Stimulated activated CD8-positive, alpha-beta memory T cell treated with anti-CD3 and anti-CD28 coated beads, Interleukin-7, amount 100 ng/mL, for 48 hours (primary cell): ENCODE data around the gene CRAT.

Experiments used
- DNase-seq, 2 donors: peaks; one replicate each; pipeline ENCODE4 v3.0.0-alpha.2; 2020; ENCODE audit warnings: low read depth in 1 of 2; ENCODE audit errors: extremely low read depth in 1 of 2

The CRAT gene

DNA sequence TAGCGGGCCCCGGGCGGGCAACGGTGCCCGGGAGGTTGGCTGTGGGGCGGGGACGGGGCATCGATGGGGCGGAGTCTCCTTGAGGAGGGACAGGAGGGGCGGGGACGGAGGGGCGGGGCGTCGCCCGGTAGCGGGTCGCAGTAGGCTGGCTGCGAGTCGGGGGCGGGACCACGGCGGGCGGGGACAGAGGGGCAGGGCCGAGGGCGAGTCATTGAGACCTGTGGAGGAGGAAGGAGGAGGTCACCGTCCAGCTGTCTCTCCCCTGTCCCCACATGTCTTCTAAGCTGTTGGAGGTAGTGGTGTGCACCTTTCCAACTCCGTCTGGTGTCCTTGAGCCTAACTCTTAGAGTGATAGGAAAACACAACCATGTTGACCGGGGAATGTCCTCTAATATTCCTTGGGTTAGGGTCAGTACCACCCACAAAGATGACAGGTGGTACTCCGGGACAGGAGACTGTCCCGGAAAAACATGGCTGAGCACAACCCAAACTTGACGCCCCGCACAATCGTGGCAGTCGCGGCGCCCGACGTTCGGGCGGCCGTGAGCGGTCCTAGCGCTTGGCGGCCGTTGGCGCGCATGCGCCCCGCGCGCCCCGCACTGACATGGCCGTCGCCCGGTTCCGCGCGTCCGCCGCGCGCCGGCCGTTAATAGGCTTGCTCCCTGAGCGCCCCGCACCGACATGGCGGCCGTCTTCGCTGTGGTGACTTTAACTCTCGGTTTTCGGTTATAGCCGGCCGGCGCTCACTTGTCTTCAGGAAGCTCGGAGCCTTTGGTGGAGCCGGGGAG, at the start of gene CRAT, which contains the start of gene PTPA:
CRAT (minus strand) TSS at position 54 of the 788 bp plus-strand sequence. CDS start 284 bp downstream, outside the sequence.
PTPA (plus strand) TSS at position 676 of the 788 bp plus-strand sequence. CDS start 186 bp downstream, outside the sequence.
- DNase-seq = peak; percentile 91 to 96

DNA sequence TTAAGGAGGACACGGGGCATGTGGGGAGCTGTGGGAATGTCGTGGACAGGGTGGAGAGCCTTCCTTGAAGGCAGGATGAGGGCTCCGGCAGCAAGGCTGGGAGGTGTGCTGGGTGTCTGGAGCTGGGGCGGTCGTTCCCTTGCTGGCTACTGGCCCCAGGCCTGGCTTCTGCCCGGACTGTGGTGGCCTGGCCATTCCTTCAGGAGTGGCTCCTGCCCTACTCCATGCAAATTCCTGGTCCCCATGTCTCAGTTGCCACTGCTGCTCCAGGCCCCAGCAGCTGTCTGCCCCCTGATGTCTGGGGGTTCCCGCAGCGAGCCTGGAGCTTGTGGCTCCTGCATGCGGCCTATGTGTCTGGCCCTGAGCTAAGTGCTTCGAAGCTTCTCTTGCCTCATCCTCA, 45.6 kb upstream of the CRAT start:
- DNase-seq = no peak

DNA sequence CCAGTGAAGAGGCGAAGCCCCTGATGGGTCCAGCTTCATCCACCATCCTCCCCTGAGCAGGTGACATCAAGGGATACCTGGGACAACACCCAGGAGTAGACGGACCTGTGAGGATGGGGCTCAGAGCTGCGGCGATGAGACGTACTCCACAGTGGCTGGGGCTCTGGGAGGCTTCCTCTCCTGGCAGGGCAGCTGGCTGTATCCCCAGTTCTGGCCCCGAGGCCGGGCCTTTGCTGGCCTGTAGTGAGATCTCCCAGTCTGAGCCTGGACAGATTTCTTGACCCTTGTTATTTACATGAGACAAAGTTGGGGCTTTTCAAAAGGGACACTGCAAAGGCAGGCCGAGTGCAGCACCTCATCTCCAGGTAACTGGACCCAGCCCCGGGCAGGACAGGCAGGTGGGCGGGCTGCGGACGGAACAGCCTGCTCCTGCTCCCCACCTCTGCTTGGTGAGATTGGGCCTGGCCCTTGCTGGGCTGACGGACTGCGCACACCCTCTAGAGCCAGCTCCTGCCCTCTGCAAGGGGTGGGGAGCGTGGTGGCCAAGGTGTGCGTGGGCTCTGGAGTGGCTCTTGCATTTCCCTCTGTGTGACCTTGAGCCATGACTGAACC, 44.4 kb upstream of the CRAT start:
- DNase-seq = no peak

DNA sequence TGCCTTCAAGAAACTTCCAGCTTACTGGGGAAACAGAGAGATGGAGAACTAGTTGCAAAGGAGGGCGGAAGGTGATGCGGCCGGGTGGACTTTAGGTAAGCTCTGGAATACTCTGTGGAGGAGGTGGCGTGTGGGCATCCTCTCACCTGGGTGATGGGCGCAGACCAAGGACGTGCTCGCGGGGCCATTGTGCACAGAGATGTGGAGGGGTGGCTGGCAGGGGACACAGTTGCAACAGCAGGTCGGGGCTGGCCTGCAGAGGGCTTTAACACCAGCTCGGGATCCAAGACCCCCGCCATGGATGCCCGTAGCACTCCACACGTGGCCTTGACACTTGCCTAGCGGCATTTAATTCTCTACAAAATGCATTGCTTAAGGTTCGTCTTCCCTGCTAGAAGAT, 40.9 kb upstream of the CRAT start:
- no peak for DNase-seq

DNA sequence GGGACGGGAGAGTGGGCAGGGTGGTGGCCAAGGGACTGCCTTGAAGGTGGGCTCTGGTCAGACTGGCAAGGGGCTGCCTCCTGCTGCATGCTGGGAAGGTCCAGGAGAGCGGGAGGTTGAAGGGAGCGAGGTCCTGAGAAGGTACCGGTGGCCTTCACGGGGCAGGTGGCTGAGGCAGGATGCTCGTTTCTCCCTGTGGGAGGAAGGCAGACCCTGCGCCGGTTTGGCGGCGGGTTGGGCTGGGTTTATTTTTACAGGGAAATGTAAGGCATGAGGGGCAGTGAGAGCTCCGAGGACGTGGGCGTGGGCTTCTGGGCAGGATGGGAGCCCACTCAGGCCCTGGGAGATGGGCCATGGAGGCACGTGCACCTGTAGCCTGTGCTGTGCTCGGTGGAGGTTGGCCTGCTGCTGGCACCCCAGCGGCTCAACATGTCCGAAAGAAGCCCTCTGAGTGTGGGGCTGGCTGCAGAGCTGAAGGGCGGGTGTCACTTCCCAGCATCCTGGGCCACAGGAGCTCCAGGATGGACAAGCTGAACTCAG, 40.1 kb upstream of the CRAT start:
- no peak for DNase-seq

DNA sequence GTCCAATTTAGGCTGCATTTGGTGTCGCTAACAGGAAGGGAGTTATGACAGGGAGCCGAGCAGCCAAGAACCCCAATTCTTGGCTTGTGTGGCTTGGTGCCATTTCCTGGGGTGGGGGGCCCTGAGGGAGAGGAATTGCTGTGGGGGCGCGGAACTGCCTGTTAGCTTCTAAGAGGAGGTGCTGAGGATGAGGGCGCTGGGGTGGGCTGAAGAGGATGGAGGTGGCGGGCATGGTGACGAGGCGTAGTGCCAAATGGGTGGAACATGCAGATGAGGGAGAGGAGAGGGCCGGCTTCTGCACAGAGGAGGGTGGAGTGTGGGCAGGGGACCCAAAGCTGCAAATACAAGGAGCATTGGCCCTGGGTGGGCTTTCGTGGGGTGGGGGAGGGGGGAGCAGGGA, 39.5 kb upstream of the CRAT start:
- DNase-seq = no peak

DNA sequence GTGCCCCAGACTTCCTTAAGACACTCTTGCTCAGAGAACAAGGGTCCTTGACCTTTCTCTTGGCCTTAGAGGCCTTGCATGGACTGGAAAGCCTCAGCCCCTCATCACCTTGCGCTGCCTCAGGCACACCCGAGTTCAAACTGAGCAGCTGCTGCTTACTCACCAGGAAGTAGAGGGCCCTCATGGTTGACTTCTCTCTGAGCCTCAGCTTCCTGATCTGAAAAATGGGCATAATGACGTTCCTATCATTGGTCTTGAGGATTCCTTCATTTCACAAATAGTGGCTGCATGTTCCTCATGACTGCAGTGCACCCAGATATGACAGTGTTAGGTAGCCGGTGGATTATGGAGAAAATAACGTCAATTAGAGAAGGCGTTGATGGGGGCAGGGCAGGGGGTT, 38.8 kb upstream of the CRAT start:
- DNase-seq = no peak

DNA sequence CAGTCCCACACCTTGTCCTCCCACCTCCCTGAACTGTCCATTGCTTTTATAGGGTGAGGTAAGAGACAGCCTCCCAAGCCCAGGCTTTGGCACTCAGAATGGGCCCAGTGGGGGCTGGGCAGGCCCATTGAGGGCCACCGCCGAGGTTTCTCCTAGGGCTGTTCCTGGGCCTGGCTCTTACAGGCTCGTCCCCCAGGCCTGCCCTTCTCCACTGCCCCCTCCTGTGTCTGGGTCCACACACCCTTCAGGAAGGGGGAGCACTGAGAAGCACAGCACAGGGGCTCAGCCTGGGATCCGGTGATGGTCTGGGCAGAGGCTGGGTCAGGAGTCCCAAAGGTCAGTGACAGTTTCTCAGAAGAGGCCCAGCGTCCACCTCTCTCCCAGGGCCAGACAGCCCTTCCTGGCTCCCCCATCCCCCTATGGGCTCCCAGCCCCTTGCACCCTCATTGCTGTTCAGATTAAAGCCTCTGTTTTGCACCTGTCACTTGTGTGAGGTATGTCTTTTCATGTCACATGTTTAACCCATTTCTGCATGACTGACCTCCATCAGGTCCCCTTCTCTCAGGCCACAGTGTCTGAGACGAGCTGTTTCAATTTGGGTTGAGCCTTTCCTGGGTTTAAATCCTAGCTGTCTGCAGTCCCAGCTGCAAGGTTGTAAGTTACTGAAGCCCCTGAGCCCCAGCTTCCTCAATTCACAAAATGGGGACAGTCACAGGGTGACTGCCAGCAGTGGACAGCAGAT, 38.0 kb upstream of the CRAT start:
- DNase-seq = no peak

DNA sequence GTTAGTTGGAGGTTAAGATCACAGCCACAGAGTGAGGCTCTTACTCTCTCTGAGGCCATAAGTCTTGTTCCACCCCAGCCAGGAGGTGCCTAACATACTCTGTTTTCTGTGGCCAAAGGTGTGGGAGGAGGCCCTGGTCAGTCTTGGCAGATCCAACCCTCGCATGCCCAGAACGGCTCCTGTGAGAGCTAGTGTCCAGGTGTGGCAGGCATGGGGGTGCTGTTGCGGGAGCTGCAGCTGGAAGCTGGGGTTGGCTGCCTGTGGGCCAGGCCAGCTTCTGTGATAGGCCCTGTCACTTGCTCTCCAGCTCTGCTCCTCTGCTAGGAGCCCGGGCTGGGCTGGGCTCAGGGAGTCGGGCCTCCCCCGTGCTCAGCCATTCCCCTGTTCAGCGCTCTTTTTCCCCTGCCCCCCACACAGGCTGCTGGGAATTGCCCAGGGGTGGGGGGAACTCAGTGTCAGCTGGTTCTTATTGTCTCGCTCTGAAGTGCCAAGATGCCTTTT, 35.9 kb upstream of the CRAT start:
- no peak for DNase-seq

DNA sequence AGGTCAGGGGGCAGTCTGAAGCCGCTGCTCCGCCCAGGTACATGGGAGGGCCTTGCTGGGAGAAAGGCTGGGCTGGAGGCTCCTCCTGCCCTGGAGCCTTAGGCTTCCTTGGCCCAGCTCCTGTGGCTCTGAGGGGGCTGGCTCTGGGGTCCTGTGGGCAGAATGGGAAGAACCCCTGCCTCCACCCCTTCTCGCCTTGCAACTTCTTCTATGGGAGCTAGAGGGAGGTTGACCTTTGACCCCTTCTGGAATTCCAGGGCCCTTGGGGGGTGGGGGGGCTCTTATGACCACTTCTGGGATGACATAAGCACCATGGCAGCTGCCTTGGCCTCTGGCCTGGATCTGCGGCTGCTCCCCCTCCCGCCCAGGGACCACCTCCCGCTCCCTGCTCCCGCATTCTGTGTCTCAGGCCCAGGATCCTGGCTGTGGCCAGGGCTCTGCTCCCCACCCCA, 35.3 kb upstream of the CRAT start:
- no peak for DNase-seq

DNA sequence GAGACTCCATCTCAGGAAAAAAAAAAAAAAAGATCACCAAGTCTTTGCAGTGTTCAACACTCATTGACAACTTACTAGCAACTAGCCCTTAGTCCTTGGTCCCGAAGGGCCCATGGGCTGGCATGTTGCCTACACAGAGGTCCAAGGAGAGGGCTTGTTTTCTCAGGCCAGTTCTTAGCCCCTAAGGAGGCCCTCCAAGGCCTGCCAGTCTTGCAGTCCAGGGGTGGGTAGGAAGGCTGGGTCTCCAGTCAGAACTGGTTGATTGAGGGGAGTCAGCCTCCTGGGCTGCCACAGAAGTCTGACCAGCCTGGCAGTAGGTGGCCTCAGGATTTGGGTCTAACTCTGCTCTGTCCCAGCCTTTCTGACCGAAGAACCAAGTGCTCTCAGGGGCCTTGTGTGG, 34.7 kb upstream of the CRAT start:
- DNase-seq = no peak

DNA sequence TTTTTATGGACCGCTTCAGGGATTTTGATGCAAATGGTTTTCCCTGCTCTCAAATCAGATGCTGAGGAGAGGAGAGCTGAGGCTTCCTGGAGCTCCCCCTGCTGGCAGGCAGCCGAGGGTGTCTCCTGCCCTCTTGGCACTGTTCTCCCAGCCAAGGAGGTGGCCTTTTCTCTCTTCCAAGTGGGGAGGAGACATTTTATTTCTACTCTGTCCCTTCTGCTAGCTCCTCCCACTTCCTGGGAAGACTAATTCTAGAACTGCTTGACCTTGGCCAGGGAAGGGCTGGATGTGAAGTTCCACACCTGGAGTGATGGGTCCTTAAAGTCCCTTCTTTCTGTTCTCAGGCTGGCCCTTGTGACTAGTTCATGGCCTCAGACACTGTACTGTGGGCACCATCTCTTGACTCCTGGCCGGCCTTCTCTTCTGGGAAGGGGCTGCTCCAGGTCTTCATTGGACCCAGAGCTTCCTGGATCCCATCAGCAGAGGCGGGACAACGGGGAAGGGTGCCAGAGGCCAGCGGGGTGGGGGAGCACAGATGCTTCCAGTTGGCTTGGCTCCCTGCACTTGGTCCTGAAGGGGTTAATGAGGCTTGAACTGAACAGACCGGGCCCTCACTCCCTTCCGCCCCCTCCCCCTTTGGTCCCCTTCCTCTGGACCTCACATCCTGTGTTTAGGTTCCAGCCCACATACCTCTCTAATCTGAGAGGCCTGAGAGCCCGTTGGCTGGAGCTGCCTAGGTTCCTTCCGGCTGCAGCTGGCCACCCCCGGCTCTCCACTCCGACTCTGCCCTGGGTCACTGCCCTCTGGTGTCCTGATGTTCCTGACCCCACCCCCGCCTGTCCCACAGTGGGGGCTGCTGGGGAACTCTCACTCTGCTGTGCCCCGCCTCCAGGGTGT, 32.7 kb upstream of the CRAT start:
- DNase-seq = peak; percentile 38 to 41

DNA sequence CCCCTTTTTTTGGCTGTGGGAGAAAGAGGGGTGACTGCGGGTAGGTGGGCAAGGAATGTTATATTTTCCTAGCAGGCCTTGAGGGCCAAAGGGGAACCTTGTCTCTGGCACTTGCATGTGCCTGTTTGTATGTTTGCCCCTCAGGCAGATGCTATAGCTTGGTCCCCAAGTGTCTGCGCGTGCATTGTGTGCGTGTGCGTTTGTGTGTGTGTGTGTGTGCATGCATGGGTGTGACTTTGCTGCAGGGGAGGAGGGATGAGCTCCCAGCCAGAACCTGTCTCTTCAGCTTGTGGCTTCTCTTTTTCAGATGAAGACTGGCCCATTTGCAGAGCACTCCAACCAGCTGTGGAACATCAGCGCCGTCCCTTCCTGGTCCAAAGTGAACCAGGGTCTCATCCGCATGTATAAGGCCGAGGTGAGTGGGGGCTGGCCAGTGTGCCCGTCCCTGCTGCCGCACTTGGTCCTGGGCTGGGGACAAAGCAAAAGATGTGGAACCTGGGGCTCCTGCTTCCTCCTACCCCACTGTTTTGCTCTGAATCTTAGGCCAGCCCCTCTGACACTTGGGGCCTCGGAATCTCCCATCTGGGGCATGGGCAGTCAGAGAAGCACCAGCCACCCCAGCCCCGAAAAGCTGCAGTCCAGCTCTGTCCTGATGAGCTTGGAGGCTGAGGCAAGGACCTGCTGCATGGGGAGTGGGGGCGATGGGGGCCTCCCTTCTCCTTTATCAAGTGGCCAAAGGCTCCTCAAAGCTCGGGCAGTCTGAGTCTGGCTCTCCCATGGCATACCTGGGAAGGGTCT, 31.7 kb upstream of the CRAT start:
- DNase-seq = no peak

DNA sequence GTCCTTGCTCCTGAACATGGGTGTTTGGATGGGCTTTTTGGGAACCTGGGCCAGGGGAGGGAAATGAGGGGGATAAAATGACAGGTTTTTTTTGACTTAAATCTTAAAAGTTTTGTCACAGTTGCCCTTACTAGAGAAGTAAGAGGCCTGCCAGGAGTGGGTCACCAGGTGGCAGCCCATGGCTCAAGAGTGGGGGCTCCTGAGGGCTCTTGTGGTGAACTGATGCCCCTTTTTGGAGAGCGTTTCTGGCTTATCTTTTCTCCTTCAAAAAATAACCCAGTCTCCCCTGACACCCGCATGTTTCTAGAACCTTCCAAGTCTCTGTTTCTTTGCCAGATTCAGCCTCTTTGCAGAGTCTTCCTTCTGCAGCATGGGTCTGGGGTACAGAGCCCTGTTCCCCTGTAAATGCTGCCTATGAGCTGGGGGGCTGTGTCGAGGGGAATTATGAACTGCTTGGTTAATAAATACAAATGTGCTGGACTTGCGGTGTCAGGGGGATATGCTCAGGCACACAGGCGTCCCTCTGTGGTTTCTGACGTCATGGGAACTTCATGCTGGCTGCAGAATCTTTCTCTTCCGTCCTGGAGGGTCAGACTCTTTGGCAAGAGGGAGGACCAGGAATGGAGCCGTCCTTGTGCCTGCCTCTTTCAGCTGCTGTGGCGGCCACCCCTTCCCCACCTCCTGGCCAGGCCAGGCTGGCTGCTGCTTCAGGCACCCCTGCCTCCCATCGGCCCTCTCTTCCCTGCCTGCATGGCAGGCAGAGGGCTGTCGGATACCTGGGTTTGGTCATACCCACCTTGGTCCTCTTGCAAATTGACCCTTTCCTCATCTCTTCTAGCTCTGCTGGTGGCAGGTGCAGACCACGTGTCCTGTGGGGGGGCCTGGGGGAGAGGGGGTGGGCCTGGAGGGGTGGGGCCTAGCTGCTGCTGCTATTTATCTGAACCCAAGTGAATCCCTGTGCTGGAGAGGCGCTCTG, 30.8 kb upstream of the CRAT start:
- DNase-seq = peak in 1 of 2 donors; percentile 30

DNA sequence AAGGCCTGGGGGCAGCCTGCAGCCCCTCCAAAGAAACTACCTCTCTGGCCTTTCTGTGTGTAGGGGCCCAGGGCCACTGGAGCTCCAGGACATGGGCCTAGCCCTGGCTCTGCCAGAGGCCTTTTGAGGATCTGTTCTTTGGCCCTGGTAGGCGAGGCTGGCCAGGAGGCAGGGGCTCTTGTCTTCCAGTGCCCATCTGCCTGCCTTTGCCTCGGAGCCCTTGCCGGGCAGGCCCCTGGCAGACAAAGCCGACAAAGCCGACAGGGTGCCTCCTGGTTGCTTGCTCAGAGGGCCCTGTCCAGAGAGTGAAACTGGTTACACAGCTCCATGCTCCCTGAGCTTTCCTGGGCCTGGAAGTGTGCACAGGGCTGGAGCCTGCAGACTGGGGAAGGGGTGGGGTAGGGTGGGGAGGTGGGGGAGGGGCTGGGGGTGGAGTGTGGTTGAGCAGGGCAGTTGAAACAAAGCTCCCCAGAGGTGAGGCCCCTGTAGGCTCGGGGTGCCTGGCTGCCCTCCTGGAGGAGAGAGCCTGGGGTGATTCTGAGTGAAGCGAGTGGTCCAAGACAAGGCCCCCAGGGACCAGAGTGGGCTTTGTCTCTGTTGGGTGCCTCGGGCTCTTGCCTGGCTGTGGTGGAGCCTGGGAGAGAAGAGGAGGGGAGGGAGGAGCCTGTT, 29.9 kb upstream of the CRAT start:
- no peak for DNase-seq

DNA sequence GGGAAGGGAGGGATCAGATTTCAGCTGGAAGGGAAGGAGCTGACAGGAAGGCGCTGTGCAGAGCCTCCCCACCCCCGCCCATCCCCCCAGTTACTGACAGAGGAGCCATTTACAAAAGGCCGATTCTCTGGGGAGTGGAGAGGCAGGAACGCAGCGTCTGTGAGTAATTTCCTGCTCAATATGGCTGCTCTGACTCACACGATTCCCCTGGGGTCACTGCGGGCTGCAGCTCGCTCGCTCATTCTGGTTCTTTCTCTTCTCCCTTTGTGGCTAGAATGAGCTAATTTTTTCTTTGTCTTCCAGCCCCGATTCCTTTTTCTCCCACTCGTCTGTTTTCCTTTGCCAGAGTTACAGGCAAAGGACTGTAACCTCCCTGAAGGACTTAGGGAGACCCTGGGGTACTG, 29.4 kb upstream of the CRAT start:
- DNase-seq = peak; percentile 67 to 86

DNA sequence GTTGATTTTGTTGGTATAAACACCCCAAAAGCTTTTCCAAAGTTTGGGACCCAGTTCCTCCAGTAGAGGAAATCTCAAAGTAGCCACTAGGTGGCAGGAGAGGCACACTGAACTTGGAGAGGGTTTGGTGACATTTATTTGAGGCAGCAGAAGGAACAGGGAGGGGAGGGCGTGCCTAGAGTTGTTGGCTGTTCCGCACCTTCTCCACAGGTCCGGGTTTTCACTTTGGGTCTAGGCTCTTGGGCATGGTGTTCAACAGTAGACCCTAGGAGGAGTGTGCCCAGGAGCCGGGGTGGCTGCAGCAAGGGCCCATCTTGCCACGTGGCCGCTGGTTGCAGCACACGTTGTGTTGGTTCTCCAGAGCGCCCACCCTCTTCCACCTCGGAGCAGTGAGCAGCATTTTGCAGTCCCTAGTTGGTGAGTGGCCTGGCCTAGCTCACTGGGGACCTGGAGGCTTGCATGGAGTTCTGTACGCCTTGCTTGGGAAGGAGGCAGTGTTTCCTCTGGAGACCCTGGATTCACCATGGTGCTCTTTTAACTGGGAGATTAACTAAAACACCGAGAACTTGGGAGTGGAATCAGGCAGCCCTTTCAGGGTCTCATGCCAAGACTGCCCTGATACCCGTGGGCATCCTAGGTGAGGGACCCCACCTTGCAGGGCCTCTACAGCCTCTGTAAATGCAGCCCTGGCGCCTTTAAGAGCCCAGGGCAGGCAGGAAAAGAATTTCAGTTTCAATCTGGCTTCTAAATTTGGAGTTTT, 28.8 kb upstream of the CRAT start:
- DNase-seq = peak; percentile 24 to 53
